ENCODE data around the gene PRSS2.

DNA sequence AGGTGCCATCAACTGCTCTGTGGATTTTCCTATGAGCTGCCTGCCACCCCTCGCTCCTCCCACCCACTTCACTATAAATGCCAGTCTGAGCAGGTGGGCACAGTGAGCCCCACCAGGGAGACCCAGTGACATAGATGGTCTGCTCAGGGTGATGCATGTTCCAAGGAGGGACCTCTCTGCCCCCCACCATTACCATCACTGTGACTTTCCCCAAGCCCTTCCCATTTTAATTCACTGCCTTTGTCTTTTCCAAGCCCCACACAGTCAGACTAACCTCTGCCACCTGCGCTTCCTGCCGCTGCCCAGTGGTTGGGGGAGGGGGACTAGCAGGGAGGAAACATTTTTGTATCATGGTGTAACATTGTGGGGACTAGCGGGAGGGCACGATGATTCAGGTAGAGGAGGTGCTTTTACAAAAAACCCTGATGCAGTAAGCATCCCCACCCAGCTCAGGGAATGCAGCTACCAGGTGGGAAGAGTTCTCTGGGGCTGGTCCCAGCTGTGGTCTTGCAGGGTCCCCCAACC, 24.6 kb downstream of the PRSS2 start:
- TF ChIP-seq, protein P1, sequence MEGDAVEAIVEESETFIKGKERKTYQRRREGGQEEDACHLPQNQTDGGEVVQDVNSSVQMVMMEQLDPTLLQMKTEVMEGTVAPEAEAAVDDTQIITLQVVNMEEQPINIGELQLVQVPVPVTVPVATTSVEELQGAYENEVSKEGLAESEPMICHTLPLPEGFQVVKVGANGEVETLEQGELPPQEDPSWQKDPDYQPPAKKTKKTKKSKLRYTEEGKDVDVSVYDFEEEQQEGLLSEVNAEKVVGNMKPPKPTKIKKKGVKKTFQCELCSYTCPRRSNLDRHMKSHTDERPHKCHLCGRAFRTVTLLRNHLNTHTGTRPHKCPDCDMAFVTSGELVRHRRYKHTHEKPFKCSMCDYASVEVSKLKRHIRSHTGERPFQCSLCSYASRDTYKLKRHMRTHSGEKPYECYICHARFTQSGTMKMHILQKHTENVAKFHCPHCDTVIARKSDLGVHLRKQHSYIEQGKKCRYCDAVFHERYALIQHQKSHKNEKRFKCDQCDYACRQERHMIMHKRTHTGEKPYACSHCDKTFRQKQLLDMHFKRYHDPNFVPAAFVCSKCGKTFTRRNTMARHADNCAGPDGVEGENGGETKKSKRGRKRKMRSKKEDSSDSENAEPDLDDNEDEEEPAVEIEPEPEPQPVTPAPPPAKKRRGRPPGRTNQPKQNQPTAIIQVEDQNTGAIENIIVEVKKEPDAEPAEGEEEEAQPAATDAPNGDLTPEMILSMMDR (IDR thresholded peaks at IDR 0.05; ENCODE audit: low read depth, low read length) = no peak
- TF ChIP-seq EZH2phosphoT487 (IDR thresholded peaks at IDR 0.05; ENCODE audit: low read depth) = no peak

Measured in OCI-LY3 (cell line).